Brain microvascular endothelial cell (primary cell): ENCODE measurements around the gene DAB1.

Source experiments
- DNase-seq: peaks from one replicate; pipeline ENCODE4 v3.0.0-alpha.2; 2020
- H3K27ac ChIP-seq: fragments of 250-450 bp; sonication (Bioruptor Pico); 2 replicates; pipeline ENCODE4 v1.5.1; 2020; ENCODE audit warnings: mild to moderate bottlenecking, moderate library complexity
- H3K27me3 ChIP-seq: fragments of 250-450 bp; sonication (Bioruptor Pico); replicated peaks from 2 replicates; pipeline ENCODE4 v1.5.1; 2020; ENCODE audit warnings: mild to moderate bottlenecking
- H3K36me3 ChIP-seq: fragments of 250-450 bp; sonication (Bioruptor Pico); replicated peaks from 2 replicates; pipeline ENCODE4 v1.5.1; 2020; ENCODE audit warnings: mild to moderate bottlenecking
- H3K4me3 ChIP-seq: 2 replicates; pipeline ENCODE4 v1.5.1; 2011; ENCODE audit warnings: low read depth, mild to moderate bottlenecking, control low read depth, low read length, moderate library complexity
- CTCF ChIP-seq: IDR thresholded peaks from 2 replicates; pipeline ENCODE4 v1.5.1; 2011; ENCODE audit warnings: low read depth, mild to moderate bottlenecking, moderate library complexity, low read length, control low read depth, inconsistent platforms; ENCODE audit errors: missing control alignments
- in situ Hi-C: cut with HindIII; loops from 2 replicates; pipeline ENCODE4 v1.10.0; 2017; ENCODE audit warnings: low sequenced_read_pairs, low pct_ligation_motif_present

DAB1 gene

GRCh38 chr1:57295326-57295725 is 128.5 kb downstream of the DAB1 start:
- in situ Hi-C loops, result no loop called here
- no peak overlapping the region for H3K27ac ChIP-seq
- TF ChIP-seq CTCF, result no peak
- no peaks in the 10 kb centered on the region for H3K36me3 ChIP-seq
- no peak overlapping the region for H3K4me3 ChIP-seq
- no peaks in the 10 kb centered on the region for H3K27me3 ChIP-seq
- no peak for DNase-seq

- no peak overlapping the region for H3K4me3 ChIP-seq
- in situ Hi-C loops, result no loop called here
- H3K27ac ChIP-seq, result no peak overlapping the region
- DNase-seq, result no peak
- H3K36me3 ChIP-seq, result no peaks in the 10 kb centered on the region
- no peak for TF ChIP-seq CTCF
- no peaks in the 10 kb centered on the region for H3K27me3 ChIP-seq
Measured at GRCh38 chr1:57294177-57294576, 129.7 kb downstream of the DAB1 start.

DNA sequence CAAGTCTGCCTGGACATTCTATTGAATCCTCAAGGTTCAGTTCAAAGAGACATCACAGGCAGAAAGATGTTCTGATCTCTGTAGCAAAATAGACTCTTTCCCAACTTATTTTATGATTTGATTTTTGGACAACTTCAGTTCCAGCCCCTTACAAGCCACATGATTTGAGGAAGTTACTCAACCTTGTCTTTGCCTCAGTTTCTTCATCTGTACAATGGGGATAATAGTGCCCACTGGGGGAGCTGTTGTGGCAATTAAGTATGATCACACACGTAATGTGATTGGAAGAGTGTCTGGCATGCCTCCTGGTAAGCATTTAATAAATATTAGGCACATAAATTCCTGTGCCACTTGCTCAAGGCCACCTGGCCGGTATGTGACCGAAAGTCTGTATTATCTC is 130.6 kb downstream of the DAB1 start:
- no peaks in the 10 kb centered on the region for H3K27me3 ChIP-seq
- no peak overlapping the region for H3K27ac ChIP-seq
- H3K4me3 ChIP-seq, result no peak overlapping the region
- no peak for TF ChIP-seq CTCF
- no peak for DNase-seq
- in situ Hi-C loops, result no loop called here
- H3K36me3 ChIP-seq, result no peaks in the 10 kb centered on the region

DNA sequence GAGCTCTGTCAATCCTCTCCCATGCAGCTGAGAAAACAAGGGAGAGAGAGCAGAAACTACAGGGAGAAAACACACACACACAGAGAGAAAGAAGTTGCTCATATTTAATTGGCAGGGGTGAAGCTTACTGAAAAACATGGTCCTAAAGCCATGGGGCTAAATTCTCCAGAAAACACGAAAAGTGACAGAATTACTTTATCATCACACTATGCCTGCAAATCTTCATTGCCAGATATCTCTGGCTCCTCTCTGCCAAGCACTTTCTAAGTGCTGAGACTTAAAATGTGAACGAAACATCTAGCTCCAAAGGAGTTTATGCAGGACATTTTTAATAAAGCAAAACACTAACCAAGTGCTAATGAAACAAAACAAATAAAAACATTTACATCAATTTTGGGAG is 134.1 kb downstream of the DAB1 start:
- in situ Hi-C loops, result no loop called here
- no peak for TF ChIP-seq CTCF
- no peak for DNase-seq

DNA sequence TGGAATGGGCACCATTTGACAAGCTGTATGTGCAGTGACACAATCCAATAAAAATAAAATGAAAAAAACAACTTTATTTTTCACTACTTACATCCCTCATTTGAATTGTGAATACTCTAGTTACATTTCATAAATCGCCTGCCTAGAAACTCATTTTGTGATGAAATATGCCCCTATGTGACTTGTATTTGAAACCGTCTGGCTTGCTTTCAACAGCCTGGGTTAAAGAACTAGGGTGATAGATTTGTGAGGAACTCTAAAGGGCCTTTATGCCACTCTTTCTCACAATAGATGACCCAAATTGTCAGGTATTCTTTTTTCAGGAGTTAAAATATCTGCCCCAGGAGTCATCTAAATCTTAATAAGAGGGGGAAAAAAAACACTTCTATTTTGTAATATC is 137.9 kb downstream of the DAB1 start:
- no peak for TF ChIP-seq CTCF
- no peaks in the 10 kb centered on the region for H3K36me3 ChIP-seq
- no peak overlapping the region for H3K4me3 ChIP-seq
- no peak overlapping the region for H3K27ac ChIP-seq
- DNase-seq, result no peak
- H3K27me3 ChIP-seq, result no peaks in the 10 kb centered on the region
- in situ Hi-C loops, result no loop called here

More for the DNA sequence above, 134.1 kb downstream of the DAB1 start:
- H3K27me3 ChIP-seq, result no peaks in the 10 kb centered on the region
- no peak overlapping the region for H3K27ac ChIP-seq
- H3K4me3 ChIP-seq, result no peak overlapping the region
- no peaks in the 10 kb centered on the region for H3K36me3 ChIP-seq

DNA sequence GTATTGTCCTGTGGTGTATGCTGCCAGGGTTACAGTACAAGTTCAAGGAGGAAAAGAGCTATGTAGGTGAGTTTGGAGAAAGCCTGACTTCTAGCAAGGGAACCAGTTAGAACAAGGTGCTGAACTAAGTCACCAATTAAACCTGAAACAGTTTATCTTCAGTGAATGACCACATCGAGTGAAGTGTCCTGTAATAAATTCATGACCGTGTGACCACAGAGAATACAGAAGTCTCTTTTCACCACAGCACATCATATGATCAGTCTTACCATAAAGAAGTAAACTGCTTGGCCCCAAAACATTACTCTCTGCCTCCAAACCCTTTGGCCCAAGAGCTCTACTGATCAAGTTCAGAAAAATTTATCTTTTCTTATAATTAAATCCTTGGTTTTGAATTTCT is 141.4 kb downstream of the DAB1 start:
- H3K27ac ChIP-seq, result no peak overlapping the region
- DNase-seq, result no peak
- no peak for TF ChIP-seq CTCF
- no peak overlapping the region for H3K4me3 ChIP-seq
- no peaks in the 10 kb centered on the region for H3K27me3 ChIP-seq
- in situ Hi-C loops, result no loop called here
- no peaks in the 10 kb centered on the region for H3K36me3 ChIP-seq
